NCI-H146 (cell line): ENCODE results near the gene FAM81A.
"Not testable (repeated sequence)": the region's sequence is repeated elsewhere in the genome, so short reads cannot be mapped to it uniquely, and the experiment has no call there.

Experiments used
- DNase-seq: peaks from one replicate; lab custom pipeline; 2025; lab: John Stamatoyannopoulos, UW

FAM81A gene

DNA sequence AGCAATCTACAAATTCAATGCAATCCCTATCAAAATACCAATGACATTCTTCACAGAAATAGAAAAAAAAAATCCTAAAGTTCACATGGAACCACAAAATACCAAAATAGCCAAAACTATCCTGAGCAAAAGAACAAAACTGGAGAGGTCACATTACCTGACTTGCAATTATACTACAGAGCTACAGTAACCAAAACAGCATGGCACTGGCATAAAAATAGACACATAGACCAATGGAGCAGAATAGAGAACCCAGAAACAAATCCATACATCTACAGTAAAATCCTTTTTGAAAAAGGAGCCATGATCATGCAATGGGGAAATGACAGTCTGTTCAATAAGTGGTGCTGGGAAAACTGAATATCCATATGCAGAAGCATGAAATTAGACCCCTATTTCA, 51.5 kb downstream of the FAM81A start:
- not testable (repeated sequence) for DNase-seq

DNA sequence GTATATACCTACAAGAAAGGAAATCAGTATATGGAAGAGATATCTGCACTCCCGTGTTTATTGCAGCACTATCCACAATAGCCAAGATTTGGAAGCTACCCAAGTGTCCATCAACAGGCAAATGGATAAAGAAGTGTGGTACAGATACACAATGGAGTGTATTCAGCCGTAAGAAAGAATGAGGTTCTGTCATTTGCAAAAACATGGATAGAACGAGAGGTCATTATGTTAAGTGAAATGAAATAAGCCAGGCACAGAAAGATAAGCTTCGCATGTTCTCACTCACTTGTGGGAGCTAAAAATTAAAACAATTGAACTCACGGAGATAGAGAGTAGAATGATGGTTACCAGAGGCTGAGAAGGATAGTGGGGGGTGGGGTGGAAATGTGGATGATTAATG, 53.1 kb downstream of the FAM81A start:
- DNase-seq: no peak

GRCh38 chr15:59492389-59493377, 54.7 kb downstream of the FAM81A start:
- DNase-seq: peak; percentile 50

- peak; percentile 30 for DNase-seq
Observed at GRCh38 chr15:59501597-59501996, 63.6 kb downstream of the FAM81A start.

DNA sequence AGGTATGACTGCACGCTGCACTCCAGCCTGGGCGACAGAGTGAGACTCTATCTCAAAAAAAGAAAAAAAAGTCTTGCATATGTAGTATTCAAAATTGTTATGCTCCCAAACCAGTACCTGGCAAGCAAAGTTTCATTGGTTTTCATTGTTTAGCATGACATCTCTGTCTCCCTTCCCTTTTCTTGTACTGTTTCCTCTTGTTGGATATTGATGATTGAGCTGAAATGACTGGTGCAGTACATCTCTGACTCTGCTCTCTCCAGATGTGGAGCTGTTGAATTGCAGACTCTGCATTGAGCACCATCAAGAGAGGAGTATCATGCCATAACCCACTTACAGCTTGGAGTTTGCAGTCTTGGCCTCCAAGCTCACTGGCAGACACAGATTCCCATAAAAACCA, 77.2 kb downstream of the FAM81A start:
- DNase-seq: no peak

GRCh38 chr15:59516655-59517461, 78.9 kb downstream of the FAM81A start:
- no peak for DNase-seq

- DNase-seq: no peak
Observed at GRCh38 chr15:59519329-59519728, 81.3 kb downstream of the FAM81A start.

- DNase-seq: no peak
Observed at GRCh38 chr15:59521443-59521842, 83.5 kb downstream of the FAM81A start.

- DNase-seq: peak; percentile 56
Observed at GRCh38 chr15:59522988-59523461, 85.0 kb downstream of the FAM81A start.

DNA sequence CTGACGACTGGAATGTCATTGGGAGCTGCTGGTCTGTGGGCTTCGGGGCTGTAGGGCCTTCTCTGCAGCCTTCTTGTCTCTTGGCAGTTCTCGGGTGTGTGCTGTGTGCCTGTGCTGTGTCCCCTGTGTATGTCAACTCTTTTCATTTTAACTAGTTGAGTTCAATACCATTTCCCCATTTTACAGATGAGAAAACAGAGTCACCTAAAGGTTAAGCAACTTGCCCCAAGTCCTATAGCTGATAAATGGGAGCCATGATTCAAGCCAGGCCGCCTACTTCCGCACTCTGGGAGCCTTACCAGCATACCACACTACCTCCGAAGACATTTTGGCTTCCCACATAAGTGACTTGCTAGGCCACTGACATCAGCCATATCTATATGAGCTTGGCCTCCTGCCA, 85.7 kb downstream of the FAM81A start:
- DNase-seq: no peak

DNA sequence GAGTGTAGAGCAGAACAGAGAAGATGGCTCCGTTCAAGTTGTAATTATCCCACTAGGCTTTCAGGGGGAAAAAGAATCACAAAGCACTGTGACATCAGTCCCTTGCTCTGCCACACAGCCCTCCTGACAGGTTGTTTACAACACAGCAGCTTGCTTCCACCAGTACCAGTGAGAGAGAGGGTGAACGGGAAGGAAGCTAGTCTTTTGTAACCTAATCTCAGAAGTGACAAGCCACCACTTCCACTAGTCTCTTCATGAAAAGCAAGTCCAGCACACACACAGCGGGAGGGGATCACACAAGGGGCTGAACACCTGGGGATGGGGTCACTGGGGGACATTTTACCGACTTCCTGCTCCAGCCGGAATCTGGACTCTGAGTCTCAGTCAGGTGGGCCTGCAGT, 86.3 kb downstream of the FAM81A start:
- peak; percentile 57 for DNase-seq

- DNase-seq: not testable (repeated sequence)
Observed at GRCh38 chr15:59526466-59526865, 88.5 kb downstream of the FAM81A start.

- DNase-seq: no peak
Observed at GRCh38 chr15:59528429-59528828, 90.4 kb downstream of the FAM81A start.

DNA sequence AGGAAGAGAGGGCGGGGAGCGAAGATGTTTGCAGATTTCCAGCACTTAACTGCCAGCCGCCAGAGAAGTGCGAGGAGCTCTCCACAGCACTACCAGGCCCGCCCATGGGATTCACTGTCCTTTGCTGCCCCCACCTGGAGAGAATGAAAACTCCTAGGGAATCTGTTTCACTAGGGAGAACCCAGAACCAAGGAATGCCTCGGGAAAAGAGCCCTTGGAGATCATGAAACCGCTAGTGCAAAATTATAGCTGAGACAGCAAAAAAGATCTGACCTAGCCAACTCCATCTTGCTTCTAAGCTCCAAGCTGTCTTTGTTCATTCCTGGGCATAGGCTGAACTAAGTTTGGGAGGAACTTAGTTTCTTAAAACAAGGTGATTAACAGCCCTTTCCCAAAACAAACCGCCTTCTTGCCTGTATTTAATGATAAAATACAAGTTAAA, 91.0 kb downstream of the FAM81A start:
- peak; percentile 78 for DNase-seq

- no peak for DNase-seq
Observed at GRCh38 chr15:59531066-59531675, 93.2 kb downstream of the FAM81A start.

- DNase-seq: peak; percentile 62
Observed at GRCh38 chr15:59532770-59533379, 94.9 kb downstream of the FAM81A start.

GRCh38 chr15:59536553-59536952, 98.6 kb downstream of the FAM81A start:
- no peak for DNase-seq

DNA sequence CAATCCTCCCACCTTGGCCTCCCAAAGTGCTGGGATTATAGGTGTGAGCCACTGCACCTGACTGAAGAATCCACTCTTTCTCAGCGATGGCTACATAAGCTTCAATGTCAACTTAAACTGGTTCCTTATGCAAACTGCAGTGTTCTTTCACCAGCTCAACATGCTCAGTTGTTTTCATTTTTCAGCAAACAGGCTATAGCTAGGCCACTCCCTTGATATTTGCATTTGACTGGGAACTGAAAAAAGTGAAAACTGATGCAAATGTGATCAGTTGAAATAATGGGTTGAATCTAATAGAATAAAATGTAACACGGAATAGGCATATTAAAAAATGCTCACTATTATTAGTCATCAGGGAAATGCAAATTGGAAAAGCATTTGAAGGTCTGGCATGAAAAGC, 99.4 kb downstream of the FAM81A start:
- DNase-seq: no peak

DNA sequence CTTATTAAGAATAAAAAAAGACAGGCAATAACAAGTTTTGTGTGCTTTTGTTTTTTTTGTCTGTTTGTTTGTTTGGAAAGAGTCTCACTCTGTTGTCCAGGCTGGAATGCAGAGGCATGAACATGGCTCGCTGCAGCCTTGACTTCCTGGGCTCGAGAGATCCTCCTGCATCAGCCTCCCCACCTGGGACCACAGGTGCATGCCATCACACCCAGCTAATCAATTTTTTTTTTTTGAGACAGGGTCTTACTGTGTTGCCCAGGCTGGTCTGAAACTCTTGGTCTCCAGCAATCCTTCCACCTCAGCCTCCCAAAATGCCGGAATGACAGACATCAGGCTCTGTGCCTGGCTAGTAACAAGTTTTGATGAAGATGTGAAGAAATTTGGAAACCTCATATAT, 100.5 kb downstream of the FAM81A start:
- no peak for DNase-seq

GRCh38 chr15:59539799-59540198, 101.8 kb downstream of the FAM81A start:
- no peak for DNase-seq

DNA sequence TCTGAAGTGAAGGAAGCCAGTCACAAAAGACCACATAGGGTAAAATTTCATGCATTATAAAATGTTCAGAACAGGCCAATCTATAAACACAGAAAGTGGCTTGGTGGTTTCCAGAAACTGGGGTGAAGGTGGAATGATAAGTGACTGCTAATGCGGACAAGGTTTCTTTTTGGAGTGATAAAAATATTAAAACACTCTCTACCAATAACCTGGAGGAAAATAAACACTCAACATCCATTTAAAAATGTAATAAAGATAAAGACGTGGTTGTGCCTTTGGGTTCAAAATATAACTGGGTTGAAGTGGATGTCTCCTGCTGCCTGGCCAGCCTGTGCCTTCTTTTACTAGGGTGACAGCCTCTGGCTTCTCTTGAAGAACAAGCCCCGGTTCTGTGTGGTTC, 102.7 kb downstream of the FAM81A start:
- no peak for DNase-seq

DNA sequence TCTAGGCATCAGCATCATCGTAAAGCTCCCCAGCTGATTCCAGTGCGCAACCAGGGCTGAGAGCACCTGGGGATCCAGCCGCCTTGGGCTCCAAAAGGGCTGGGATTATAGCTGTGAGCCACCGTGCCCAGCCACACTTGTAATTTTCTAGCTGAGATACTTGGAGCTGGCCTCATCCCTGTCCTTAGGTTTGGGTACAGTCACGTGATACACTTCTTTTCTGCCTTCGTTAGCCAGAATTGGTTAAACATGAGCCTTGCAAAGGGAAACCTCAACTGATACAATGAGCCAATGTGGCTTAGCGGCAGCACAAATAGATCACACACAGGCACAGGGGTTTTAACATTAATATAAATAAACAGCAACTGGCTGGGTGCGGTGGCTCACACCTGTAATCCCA, 103.8 kb downstream of the FAM81A start:
- no peak for DNase-seq
